GM06990 (cell line): Measurements from ENCODE around the gene AIP.

Experiments used
- DNase-seq: peaks from one replicate; pipeline ENCODE4 v3.0.0-alpha.2; 2011; ENCODE audit not compliant: insufficient read length; ENCODE audit errors: extremely low read depth
- H3K27me3 ChIP-seq: replicated peaks from 2 replicates; pipeline ENCODE4 v1.6.0; 2011; ENCODE audit warnings: low read length; ENCODE audit not compliant: control insufficient read depth, insufficient read depth
- H3K36me3 ChIP-seq: 2 replicates; pipeline ENCODE4 v1.5.1; 2011; ENCODE audit warnings: low read length; ENCODE audit not compliant: control insufficient read depth, insufficient read depth
- H3K4me3 ChIP-seq: replicated peaks from 2 replicates; pipeline ENCODE4 v1.5.1; 2011; ENCODE audit warnings: low read depth, mild to moderate bottlenecking, control low read depth, low read length
- TF ChIP-seq, protein P1 (sequence below): IDR thresholded peaks from 2 replicates; pipeline ENCODE4 v1.5.1; 2011; ENCODE audit warnings: low read length, control low read depth, mild to moderate bottlenecking, inconsistent platforms; ENCODE audit not compliant: insufficient read depth, poor library complexity, severe bottlenecking

Gene AIP

DNA sequence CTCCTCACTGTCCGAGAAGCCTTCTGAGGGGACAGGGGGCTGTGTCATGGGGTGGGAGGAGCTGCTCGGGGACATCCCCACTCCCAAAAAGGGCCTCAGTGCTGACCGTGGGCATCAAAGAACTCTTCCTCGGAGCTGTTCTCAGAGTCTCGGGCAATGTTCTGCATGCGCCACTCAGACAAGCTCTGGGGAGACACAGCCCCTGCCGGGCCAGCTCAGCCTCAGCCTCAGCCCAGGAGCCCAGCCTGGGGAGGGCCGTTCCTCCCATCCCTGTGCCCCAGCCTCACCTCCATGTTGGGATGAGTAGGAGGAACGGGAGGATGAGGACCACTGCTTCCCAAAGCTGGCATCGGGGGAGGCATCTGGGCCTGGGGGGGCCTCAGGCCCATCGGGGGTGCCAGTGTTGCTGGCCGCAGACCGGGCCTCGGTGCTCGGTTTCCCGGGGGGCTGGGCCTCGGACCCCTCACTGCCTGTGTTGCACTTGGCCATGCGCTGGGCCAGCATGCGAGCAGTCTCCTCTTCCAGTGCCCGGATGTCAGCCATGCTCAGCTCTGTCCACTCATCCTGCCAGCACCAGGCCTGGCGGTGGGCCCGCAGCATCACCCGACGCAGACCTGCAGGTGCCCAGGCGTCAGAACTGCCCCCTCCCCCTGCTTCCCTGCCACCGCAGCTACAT, 17.1 kb downstream of the AIP start:
- DNase-seq, result no peak
- Histone ChIP-seq H3K4me3 (no peak overlapping the region), H3K27me3 (no peaks in the 10 kb centered on the region), H3K36me3 (peaks cover 58% of the 10 kb centered on the region)
- TF ChIP-seq, protein P1, sequence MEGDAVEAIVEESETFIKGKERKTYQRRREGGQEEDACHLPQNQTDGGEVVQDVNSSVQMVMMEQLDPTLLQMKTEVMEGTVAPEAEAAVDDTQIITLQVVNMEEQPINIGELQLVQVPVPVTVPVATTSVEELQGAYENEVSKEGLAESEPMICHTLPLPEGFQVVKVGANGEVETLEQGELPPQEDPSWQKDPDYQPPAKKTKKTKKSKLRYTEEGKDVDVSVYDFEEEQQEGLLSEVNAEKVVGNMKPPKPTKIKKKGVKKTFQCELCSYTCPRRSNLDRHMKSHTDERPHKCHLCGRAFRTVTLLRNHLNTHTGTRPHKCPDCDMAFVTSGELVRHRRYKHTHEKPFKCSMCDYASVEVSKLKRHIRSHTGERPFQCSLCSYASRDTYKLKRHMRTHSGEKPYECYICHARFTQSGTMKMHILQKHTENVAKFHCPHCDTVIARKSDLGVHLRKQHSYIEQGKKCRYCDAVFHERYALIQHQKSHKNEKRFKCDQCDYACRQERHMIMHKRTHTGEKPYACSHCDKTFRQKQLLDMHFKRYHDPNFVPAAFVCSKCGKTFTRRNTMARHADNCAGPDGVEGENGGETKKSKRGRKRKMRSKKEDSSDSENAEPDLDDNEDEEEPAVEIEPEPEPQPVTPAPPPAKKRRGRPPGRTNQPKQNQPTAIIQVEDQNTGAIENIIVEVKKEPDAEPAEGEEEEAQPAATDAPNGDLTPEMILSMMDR, result no peak

DNA sequence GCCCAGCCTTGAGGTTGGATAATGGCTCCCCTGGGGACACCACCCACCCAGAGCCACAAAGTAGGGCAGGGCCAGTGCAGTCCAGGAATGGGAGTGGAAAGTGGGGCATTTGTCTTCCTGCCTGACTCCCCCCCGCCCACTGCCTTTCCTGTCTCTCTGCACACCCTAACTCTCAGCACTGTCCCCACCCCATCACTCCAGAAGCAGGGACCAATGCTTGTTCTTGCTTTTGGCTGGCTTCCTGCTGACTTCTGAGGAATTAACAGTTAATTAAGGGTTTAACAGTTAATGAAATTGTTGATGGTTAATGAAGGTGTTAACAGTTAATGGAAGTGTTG, 17.6 kb downstream of the AIP start:
- no peak for DNase-seq
- no peak overlapping the region for H3K4me3 ChIP-seq
- H3K27me3 ChIP-seq, result no peaks in the 10 kb centered on the region
- H3K36me3 ChIP-seq, result peaks cover 53% of the 10 kb centered on the region
- TF ChIP-seq, protein P1, result no peak

DNA sequence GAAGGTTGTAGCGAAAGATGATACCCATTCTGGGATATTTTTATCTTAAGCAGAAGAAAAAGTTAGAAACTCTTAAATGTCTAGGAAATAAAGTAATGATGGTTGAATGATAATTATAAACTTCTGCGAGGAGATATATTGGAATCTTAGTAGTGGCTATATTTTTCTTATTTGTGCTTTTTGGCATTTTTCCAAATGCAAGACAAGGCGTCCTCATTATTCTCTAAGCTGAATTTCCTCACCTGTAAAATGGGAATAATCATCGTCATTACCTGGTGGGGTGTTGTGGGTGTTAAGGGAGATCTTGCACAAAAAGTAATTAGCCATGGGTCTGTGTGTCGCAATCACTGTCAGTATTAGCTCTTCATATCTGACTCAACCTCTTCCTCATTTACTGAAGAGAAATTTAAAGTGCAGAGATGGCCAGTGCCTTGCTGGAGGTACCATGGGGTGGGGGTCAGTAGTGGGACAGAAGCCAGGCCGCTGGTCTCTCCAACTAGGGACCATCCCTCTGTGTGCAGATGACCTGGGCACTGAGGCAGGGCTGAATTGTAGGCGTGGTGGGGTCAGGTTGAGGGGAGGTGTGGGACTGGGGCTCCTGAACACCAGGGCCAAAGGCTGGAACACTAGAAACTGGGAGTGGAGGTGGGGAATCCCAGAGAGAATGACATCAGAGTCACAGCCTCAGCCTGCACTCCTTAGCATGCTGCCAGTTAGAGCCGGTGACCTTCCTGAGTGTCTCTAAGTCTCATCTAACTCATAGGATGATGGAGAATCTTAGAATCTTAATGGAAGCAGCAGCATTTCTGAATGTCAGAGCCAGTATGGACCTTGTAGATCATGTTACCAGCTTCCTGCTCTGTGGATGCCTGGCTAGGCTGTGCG, 18.2 kb downstream of the AIP start:
- Histone ChIP-seq H3K27me3 (no peaks in the 10 kb centered on the region), H3K4me3 (no peak overlapping the region), H3K36me3 (peaks cover 47% of the 10 kb centered on the region)
- DNase-seq, result no peak
- TF ChIP-seq, protein P1, result no peak

DNA sequence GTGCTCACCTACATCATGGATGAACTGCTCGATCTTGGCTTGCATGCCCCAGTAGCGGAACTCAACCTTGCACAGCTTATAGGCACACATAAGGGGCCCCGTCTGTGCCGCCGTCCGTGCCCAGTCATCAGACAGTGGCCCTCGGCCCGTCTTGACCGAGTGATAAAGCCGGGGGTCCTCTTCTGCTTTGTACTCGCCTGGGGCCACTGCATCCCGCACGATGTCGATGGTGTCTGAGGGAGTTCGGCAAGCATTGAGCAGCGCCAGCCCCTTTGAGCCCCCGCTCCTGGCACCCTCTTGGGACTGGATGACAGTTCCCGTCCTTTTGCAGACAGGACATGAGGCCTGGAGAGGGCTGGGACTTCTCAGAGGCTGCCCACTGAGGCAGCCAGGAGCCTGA, 19.0 kb downstream of the AIP start:
- no peak overlapping the region for H3K4me3 ChIP-seq
- TF ChIP-seq, protein P1, result no peak

DNA sequence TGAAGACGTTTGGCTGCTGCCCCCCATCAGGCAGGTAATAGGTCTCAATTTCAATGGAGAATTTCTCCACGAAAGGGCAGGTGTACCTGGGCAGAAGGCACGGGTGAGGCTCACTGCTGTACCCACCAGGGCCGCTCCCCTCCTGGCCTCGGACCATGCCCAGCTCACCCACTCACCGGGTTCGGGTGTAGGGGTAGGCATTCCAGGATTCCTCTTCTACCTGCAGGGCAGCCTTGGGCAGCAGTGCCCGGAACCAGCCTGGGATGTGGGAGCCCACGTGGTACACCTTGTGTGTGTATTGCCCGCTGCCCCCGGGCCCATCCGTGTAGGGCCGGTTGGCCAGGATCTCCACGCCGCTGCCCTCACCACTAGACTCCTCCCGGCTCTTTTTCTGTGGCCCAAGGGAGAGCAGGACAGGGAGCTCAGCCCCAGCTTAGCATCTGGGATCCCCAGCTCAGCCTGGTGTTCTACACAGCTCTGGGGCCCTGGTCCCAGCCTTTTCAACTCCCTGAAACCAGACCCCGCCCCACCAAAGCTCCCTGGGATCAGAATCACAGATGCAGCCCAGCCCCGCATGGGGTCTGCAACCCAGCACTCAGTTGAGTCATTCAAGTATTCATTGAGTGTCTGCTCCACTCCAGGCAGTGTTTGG, 19.6 kb downstream of the AIP start:
- no peaks in the 10 kb centered on the region for H3K27me3 ChIP-seq
- TF ChIP-seq, protein P1, result no peak
- DNase-seq, result no peak
- H3K36me3 ChIP-seq, result peaks cover 41% of the 10 kb centered on the region
- no peak overlapping the region for H3K4me3 ChIP-seq

More for the DNA sequence above, 19.0 kb downstream of the AIP start:
- H3K27me3 ChIP-seq, result no peaks in the 10 kb centered on the region
- DNase-seq, result no peak
- peaks cover 47% of the 10 kb centered on the region for H3K36me3 ChIP-seq
